ENCODE data around the gene SERF1A.
"Not testable (repeated sequence)": the region's sequence is repeated elsewhere in the genome, so short reads cannot be mapped to it uniquely, and the experiment has no call there.

Gene SERF1A

GRCh38 chr5:70900533-70901271, at the start of gene SERF1A:
TSS of gene SERF1A (plus strand) at chr5:70900669. CDS start at chr5:70900870, 201 bp downstream.
- DNase-seq, result not testable (repeated sequence)

- DNase-seq, result not testable (repeated sequence)
Measured at GRCh38 chr5:70866778-70867177, 33.7 kb upstream of the SERF1A start.

GRCh38 chr5:70870626-70871025, 29.8 kb upstream of the SERF1A start:
- not testable (repeated sequence) for DNase-seq

GRCh38 chr5:70896076-70896475, 4.4 kb upstream of the SERF1A start:
- DNase-seq, result not testable (repeated sequence)

GRCh38 chr5:70901272-70901571, 753 bp downstream of the SERF1A start:
- not testable (repeated sequence) for DNase-seq

GRCh38 chr5:70906624-70907023, 6.2 kb downstream of the SERF1A start:
- not testable (repeated sequence) for DNase-seq

GRCh38 chr5:70916829-70917228, 16.4 kb downstream of the SERF1A start:
- not testable (repeated sequence) for DNase-seq

- not testable (repeated sequence) for DNase-seq
Measured at GRCh38 chr5:70925211-70925562, 24.7 kb downstream of the SERF1A start.

GRCh38 chr5:70931709-70932368, 31.4 kb downstream of the SERF1A start:
- DNase-seq, result not testable (repeated sequence)

- DNase-seq, result not testable (repeated sequence)
Measured at GRCh38 chr5:70932560-70932959, 32.1 kb downstream of the SERF1A start.

- DNase-seq, result not testable (repeated sequence)
Measured at GRCh38 chr5:70953068-70953467, 52.6 kb downstream of the SERF1A start.

Measured in activated CD4-positive, CD25-positive, alpha-beta regulatory T cell treated with anti-CD3 and anti-CD28 coated beads, Interleukin-2, amount 50 U/mL, for 72 hours (primary cell).